IPS-NIHi7 (cell line): ENCODE results near the gene POLE2.
"Not testable (repeated sequence)": the region's sequence is repeated elsewhere in the genome, so short reads cannot be mapped to it uniquely, and the experiment has no call there.

Experiments used
- DNase-seq: peaks from one replicate; pipeline ENCODE4 v3.0.0; 2012; ENCODE audit warnings: mixed read lengths; ENCODE audit errors: extremely low spot score

Gene POLE2

DNA sequence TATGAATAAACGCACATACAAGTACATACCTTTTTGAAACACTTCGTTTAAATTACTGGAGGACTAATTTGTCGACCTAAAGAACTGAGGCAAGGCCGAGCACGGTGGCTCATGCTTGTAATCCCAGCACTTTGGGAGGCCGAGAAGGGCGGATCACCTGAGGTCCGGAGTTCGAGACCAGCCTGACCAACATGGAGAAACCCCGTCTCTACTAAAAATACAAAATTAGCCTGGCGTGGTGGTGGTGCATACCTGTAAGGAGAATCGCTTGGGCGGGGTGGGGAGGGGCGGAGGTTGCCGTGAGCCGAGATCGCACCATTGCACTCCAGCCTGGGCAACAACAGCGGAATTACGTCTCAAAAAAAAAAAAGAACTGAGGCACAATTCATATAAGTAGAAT lies 68.7 kb downstream of the POLE2 start:
- DNase-seq = not testable (repeated sequence)

- no peak for DNase-seq
These were observed 70.0 kb downstream of the POLE2 start for GRCh38 chr14:49617852-49618519.

DNA sequence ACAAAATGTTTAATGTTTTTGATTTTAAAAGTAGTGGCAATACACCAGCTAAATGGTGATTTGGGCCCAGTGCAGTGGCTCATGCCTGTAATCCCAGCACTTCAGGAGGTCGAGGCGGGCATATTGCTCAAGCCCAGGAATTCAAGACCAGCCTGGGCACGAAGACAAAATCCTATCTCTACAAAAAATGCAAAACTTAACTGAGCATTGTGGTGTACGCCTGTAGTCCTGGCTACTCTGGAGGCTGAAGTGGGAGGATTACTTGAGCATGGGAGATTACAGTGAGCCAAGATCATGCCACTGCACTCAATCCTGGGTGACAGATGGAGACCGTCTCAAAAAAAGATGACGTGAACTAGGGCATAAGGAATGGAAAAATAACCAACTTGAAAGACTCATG lies 72.2 kb downstream of the POLE2 start:
- DNase-seq = no peak

GRCh38 chr14:49614196-49614595 lies 73.8 kb downstream of the POLE2 start:
- no peak for DNase-seq

GRCh38 chr14:49612671-49613070 lies 75.3 kb downstream of the POLE2 start:
- no peak for DNase-seq

- no peak for DNase-seq
These were observed 75.8 kb downstream of the POLE2 start for GRCh38 chr14:49612251-49612650.

GRCh38 chr14:49607583-49607982 lies 80.4 kb downstream of the POLE2 start:
- no peak for DNase-seq

DNA sequence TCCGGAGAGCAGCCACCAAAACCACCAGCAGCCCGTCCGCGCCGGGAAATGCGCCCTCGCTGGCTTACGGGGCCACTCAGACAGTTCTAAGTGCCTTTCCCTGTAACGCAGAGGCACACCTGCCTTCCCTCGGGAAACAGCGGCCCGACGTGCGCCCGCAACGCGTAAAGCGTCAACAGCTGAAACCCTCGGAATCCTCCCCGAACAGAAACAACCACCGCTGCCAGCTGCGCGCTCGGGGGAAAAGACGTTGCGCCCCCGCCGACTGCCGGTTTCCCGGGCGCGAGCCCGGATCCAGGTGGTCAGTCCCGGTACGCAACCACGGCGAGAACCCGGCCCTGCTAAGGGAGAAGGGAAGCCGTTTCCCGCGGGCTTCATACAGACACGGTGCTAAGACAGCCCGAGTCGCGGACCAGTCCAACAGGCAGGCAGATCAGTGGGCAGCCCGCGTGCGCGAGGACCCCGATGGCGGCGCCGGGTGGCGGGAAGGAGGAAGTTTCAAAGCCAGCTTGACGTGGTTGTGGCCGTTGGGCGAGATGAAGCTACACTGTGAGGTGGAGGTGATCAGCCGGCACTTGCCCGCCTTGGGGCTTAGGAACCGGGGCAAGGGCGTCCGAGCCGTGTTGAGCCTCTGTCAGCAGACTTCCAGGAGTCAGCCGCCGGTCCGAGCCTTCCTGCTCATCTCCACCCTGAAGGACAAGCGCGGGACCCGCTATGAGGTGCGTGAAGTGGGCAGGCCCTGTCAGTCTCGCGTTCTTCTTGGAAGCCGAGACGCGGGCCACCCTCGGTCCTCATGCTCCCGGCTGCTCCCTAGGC lies 89.3 kb downstream of the POLE2 start, which contains the start of gene LRR1:
TSS of gene LRR1 (plus strand) at position 456 of the 816 bp plus-strand sequence. CDS start at position 537, 81 bp downstream.
- peak; percentile 64 for DNase-seq

DNA sequence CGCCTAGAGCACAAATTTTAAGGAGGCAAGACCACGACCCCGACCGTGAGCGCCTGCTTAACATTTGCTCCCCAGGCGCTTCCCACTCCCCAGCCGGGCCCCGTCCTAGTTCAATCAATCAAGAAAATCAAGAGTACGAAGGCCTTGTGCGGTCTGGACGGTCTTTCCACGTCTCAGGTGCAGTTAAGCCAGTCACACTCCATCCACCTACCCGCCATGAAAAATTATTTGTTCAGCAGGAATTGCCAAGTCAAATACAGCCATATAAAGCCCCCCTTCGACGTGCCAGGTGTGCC lies 89.9 kb downstream of the POLE2 start:
- no peak for DNase-seq

DNA sequence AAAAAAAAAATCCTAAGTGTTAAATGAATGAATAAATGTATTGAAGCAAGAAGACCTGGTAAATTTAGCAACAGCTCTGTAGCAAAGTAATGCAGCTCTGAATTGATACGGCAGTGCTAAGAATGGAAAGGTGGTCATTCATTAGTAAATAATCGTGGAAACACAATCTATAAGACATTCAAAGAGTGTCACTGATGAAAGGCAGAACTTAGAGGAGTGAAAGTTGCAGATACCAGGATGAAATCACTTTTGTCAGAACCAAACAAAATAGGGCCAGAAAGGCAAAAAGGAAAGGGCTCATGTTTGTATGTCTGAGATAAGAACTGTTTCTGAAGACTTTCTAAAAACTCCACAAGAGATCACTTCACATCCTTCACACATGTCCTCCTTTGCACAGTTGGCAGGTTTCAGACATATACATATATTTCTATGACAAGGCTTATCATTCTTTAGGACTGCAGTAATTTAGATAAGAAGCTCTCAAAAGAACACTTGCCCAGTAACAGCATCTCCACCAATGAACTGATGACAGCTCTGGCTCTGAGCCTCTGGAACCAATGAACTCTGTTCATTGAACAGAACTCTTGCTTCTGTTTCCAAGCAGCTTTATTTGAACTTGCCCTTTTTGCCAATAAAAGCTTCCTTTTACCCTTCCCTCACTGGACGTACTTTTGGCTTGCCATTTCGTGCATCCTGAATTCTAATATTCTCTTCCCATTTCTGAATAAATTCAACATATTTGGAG lies 93.5 kb downstream of the POLE2 start:
- no peak for DNase-seq
